Amniotic stem cell (primary cell): ENCODE measurements around the gene IWS1.
A peak's percentile ranks its signal among the peaks of the same experiment; 100 is the strongest.

Source experiments
- DNase-seq: peaks from one replicate; lab custom pipeline; 2025; lab: John Stamatoyannopoulos, UW

Gene IWS1

DNA sequence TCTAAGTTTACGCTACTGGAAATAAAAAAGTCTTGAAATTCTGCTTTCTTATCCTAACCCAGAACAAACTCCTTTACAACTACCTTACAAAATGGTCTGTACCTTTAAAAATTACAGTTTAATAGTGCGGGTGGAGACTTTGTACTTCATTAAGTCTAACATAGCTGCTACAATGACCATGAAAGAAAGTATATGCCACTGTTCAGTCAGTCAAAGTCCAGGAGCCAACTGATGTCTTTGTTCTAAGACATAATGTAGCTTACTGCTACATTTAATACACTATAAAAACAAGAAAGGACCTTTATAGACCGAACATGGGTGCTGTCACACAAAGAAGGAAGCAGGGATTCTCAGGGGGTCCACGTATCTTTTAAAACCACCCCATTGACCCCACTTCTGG lies 36.0 kb downstream of the IWS1 start:
- no peak for DNase-seq

- no peak for DNase-seq
Observed at GRCh38 chr2:127486247-127487058, 39.8 kb downstream of the IWS1 start.

DNA sequence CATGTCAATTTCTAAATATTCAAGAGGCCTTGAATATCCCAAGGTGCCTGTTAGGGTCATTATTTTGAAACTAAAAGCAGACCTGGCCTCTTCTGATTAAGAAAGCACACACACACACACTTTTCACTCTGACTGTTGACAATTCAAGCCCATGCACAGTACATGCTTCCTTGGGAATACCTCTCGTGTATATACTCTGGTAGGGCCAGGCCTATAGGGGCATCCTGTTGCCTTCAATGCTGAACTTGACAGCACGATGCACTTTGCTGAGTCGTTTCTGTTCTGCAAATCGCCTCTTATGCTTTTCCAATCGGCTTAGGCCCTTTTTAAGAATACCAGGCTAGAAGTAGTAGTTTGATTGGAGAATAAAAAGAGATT lies 40.6 kb downstream of the IWS1 start:
- DNase-seq = no peak

GRCh38 chr2:127485051-127485693 lies 41.1 kb downstream of the IWS1 start:
- DNase-seq = no peak

GRCh38 chr2:127482031-127482430 lies 44.3 kb downstream of the IWS1 start:
- no peak for DNase-seq

- no peak for DNase-seq
Observed at GRCh38 chr2:127479866-127480743, 46.2 kb downstream of the IWS1 start.

- DNase-seq = peak; percentile 35
Observed at GRCh38 chr2:127479219-127479825, 47.0 kb downstream of the IWS1 start.

DNA sequence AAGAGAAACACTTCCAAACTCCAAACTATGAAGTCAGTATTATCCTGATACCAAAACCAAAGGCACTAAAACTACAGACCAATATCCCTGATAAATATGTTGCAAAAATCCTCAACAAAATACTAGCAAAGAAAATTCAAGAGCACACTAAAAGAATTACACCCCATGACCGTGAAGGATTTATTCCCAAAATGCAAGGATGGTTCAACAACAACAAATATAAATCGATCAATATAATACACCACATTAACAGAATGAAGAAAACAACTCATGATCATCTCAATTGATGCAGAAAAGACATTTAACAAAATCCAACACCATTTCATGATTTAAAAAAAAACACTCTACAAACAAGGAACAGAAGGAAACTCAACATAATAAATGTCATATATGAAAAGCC lies 50.5 kb downstream of the IWS1 start:
- DNase-seq = no peak

- DNase-seq = no peak
Observed at GRCh38 chr2:127472268-127472667, 54.0 kb downstream of the IWS1 start.

DNA sequence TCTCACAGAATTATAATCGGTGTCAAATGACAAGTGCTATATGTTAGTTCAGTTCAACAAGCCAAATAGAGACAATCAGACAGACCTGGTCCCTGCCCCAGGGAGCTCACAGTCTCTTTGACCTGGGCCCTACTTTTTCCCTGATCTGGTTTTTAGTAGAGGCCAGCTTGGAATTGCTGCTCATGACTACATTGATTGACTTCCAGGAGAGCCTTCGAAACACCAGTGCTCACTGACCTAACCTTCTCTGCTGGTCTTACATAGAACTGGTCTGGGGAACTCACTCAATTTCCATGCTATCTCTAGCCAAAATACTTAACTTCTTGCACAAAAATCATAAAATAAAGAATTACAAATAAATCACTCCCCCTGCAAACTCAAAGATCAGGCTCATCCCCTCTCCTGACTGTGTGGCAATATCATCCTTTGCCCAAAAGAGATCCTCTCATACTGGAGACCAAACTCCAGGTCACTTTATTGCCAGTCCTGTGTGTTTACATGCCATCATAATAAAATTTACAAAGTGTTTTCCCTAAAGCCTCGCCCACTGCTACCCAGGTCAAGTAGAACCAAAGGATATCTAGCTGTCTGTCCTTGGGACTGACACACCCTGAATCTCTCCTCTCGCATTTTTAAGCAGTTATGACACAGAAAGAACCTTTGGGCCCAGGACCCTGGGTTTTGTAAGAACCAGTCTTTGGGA lies 54.9 kb downstream of the IWS1 start:
- no peak for DNase-seq

GRCh38 chr2:127469974-127470373 lies 56.3 kb downstream of the IWS1 start:
- no peak for DNase-seq

DNA sequence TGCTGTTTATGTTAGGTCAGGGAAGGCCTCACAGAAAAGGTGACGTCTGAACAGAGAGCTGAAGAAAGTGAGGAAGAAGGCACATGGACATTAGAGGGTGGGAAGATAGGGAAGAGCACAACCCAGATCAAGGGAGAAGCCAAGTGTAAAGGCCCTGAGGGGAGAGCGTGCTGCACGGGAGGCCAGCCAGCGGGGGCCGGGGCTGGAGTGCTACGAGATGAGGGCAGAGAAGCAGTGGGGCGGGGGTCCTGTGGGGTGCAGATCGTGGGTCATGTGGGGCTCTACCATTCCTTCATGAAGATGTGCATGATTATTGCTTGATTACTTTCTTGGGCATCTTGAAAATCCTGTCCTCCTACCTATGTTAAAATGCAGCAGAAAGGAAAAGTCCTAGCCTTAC lies 57.2 kb downstream of the IWS1 start:
- no peak for DNase-seq

DNA sequence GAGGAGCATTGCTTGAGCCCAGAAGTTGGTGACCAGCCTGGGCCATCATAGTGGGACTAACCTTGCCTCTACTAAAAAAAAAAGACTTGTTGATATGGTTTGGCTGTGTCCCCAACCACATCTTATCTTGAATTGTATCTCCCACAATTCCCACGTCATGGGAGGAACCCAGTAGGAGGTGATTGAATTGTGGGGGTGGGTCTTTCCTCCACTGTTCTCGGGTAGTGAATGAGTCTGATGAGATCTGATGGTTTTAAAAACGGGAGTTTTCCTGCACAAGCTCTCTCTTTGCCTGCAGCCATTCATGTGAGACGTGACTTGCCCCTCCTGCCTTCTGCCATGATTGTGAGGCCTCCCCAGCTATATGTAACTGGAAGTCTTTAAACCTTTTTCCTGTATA lies 61.0 kb downstream of the IWS1 start:
- no peak for DNase-seq

DNA sequence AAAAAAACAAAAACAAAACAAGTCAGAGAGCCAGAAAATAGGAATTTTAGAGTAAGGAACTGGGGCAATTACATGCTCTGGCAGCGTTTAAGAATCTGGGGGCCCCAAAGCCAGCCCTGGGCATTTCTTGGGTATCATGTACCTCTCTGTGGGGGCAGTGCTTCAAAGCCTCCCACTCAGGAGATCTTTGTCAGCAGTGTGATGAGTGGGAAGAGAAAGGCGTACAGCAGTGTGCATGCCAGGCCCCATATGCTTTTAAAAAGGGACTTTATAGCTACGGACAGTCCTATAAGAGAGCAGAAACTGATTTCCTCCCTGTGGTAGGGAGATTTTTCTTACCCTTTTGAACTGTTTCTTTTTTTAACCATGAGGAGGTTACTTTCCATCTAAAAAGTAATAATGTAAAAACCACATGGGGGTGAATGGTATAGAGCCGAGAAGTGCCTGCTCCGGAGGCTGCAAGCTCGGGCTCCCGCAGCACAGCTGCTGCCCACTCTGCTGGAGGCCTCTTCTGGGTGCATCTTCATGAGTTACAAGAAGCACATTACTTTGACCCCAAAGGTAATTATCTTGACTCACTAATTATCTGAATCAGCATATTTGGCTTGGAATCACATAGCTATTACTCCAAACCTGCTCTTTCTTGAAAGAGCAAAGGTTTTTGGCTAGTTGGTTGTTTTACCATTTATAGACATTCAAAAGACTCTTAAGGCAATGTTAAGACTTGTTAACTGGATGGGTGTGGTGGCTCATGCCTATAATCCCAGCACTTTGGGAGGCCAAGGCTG lies 61.6 kb downstream of the IWS1 start:
- no peak for DNase-seq

DNA sequence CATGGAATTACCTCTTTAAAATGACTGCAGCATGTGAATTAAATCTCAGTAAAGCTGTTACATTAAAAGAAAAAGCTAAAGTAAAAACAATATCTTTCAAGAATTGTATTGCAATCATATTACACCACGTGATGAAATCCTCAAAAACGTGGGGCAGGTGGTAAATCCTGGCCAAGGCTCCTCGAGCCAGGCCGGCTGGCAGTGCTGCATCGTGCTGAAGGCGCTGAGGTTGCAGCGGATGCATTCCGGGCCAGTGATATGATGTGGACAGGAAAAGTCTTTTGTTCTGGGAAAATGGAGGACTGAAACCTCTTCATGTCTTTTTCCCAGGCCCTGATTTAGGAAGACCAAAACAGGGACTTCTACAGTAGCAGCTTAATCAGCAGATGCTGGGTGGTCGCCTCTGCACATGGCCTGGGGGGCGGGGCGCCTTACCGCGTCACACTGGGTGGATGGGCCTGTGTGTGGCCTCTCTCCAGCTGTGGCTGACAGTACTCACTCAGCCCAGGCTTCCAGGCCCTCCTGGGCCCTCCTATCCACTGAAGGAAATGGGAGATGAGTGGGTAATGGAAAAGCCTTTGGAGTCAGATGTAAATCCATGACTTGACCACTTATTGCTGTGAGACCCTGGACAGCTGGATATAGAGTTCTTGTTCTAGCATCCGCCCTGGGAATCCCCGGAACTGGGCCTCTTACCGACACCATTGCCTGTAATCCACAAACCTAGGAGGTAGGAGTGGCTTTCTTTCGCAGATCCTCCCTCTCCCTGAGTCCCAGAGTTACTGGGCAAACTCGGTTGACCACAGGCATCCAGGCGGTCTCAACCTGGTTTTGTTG lies 62.9 kb downstream of the IWS1 start:
- no peak for DNase-seq

GRCh38 chr2:127462461-127462860 lies 63.8 kb downstream of the IWS1 start:
- DNase-seq = no peak

- DNase-seq = no peak
Observed at GRCh38 chr2:127456960-127457359, 69.3 kb downstream of the IWS1 start.

GRCh38 chr2:127455566-127456493 lies 70.5 kb downstream of the IWS1 start:
- DNase-seq = no peak
